OCI-LY3 (cell line): ENCODE data around the gene RNF144A.

ENCODE experiments used
- H2AFZ ChIP-seq: fragments of 200-600, 300-600 bp; shearing (Covaris generic); 2 replicates; pipeline ENCODE4 v1.6.0; 2014; ENCODE audit warnings: antibody characterized with exemption, low read depth, low read length
- H3K27ac ChIP-seq: fragments of 200-600, 300-600 bp; sonication (generic); 2 replicates; pipeline ENCODE4 v1.5.1; 2014; ENCODE audit warnings: mild to moderate bottlenecking, low read length, moderate library complexity, mixed read lengths
- H3K27me3 ChIP-seq: fragments of 200-600, 300-600 bp; sonication (generic); 2 replicates; pipeline ENCODE4 v1.6.1; 2014; ENCODE audit warnings: low read depth, low read length, mixed read lengths
- H3K36me3 ChIP-seq: fragments of 200-600, 300-600 bp; sonication (generic); replicated peaks from 2 replicates; pipeline ENCODE3; 2014; ENCODE audit warnings: low read depth, low read length, mixed read lengths
- H3K4me1 ChIP-seq: fragments of 300-600, 200-600 bp; sonication (generic); 2 replicates; pipeline ENCODE4 v1.6.1; 2014; ENCODE audit warnings: low read length, mixed read lengths
- H3K4me2 ChIP-seq: fragments of 200-600, 300-600 bp; sonication (generic); 2 replicates; pipeline ENCODE4 v1.6.1; 2014; ENCODE audit warnings: low read length, mixed read lengths
- H3K4me3 ChIP-seq: fragments of 300-600, 200-600 bp; sonication (generic); 2 replicates; pipeline ENCODE4 v1.5.1; 2014; ENCODE audit warnings: antibody characterized with exemption, mild to moderate bottlenecking, low read length, moderate library complexity
- H3K79me2 ChIP-seq: fragments of 300-600, 200-600 bp; shearing (Covaris generic); 2 replicates; pipeline ENCODE4 v1.6.1; 2014; ENCODE audit warnings: mild to moderate bottlenecking, low read length, mixed read lengths
- H3K9ac ChIP-seq: fragments of 300-600, 200-600 bp; shearing (Covaris generic); 2 replicates; pipeline ENCODE4 v1.6.0; 2014; ENCODE audit warnings: mild to moderate bottlenecking, low read length, moderate library complexity
- H3K9me3 ChIP-seq: fragments of 200-600, 300-600 bp; shearing (Covaris generic); 2 replicates; pipeline ENCODE4 v1.6.1; 2014; ENCODE audit warnings: low read length, mixed read lengths; ENCODE audit not compliant: insufficient read depth
- H4K20me1 ChIP-seq: fragments of 200-600, 300-600 bp; sonication (generic); 2 replicates; pipeline ENCODE4 v1.6.1; 2016; ENCODE audit warnings: low read length, mixed read lengths; ENCODE audit not compliant: insufficient read depth
- CTCF ChIP-seq: fragments of 200-600, 300-600 bp; sonication (generic); IDR thresholded peaks from 2 replicates; pipeline ENCODE4 v1.5.1; 2014; ENCODE audit warnings: antibody characterized with exemption, low read length, low read depth
- EZH2phosphoT487 ChIP-seq: fragments of 200-600 bp; shearing (Covaris generic); IDR thresholded peaks from 2 replicates; pipeline ENCODE4 v1.6.1; 2018; ENCODE audit warnings: antibody characterized with exemption, mixed run types, low read depth

The RNF144A gene

GRCh38 chr2:7077660-7078267 is 160.6 kb downstream of the RNF144A start:
- Histone ChIP-seq H3K79me2 (no peaks in the 10 kb centered on the region), H3K27ac (no peak overlapping the region), H3K27me3 (no peaks in the 10 kb centered on the region), H2AFZ (no peak overlapping the region), H3K4me1 (no peaks in the 10 kb centered on the region), H3K4me2 (no peak overlapping the region), H4K20me1 (no peaks in the 10 kb centered on the region), H3K36me3 (no peaks in the 10 kb centered on the region), H3K9me3 (no peaks in the 10 kb centered on the region), H3K4me3 (no peak overlapping the region), H3K9ac (no peak overlapping the region)
- TF ChIP-seq EZH2phosphoT487 (no peak), CTCF (no peak)

GRCh38 chr2:7083580-7084509 is 166.6 kb downstream of the RNF144A start:
- H3K79me2 ChIP-seq = no peaks in the 10 kb centered on the region
- H3K36me3 ChIP-seq = no peaks in the 10 kb centered on the region
- peak; percentile 80 for TF ChIP-seq CTCF
- no peak for TF ChIP-seq EZH2phosphoT487
- no peak overlapping the region for H3K9ac ChIP-seq
- peak overlapping the region; percentile 28 for H3K4me2 ChIP-seq
- no peak overlapping the region for H3K4me3 ChIP-seq
- no peak overlapping the region for H3K27ac ChIP-seq
- no peaks in the 10 kb centered on the region; the same call in 1 of the 2 replicates for H3K4me1 ChIP-seq
- H2AFZ ChIP-seq = 0 out of 2 replicates have a peak overlapping the region, but pooled peaks have one; percentile 28
- H3K9me3 ChIP-seq = no peaks in the 10 kb centered on the region
- H4K20me1 ChIP-seq = no peaks in the 10 kb centered on the region
- H3K27me3 ChIP-seq = peaks cover 26% of the 10 kb centered on the region

- Histone ChIP-seq H3K4me3 (no peak overlapping the region), H3K27ac (no peak overlapping the region), H3K9me3 (no peaks in the 10 kb centered on the region), H3K79me2 (no peaks in the 10 kb centered on the region), H3K4me1 (no peaks in the 10 kb centered on the region; the same call in 1 of the 2 replicates), H4K20me1 (no peaks in the 10 kb centered on the region), H3K36me3 (no peaks in the 10 kb centered on the region), H2AFZ (no peak overlapping the region), H3K27me3 (peaks cover 28% of the 10 kb centered on the region), H3K4me2 (no peak overlapping the region), H3K9ac (no peak overlapping the region)
- no peak for TF ChIP-seq EZH2phosphoT487
- TF ChIP-seq CTCF = no peak
Observed at GRCh38 chr2:7084601-7085000, 167.4 kb downstream of the RNF144A start.

GRCh38 chr2:7089284-7089683 is 172.1 kb downstream of the RNF144A start:
- Histone ChIP-seq H3K4me2 (no peak overlapping the region), H3K79me2 (no peaks in the 10 kb centered on the region), H3K27ac (no peak overlapping the region), H3K36me3 (no peaks in the 10 kb centered on the region), H3K27me3 (peaks cover 28% of the 10 kb centered on the region), H3K9ac (no peak overlapping the region), H2AFZ (no peak overlapping the region), H3K4me3 (no peak overlapping the region), H4K20me1 (no peaks in the 10 kb centered on the region), H3K4me1 (no peaks in the 10 kb centered on the region), H3K9me3 (no peaks in the 10 kb centered on the region)
- TF ChIP-seq CTCF (no peak), EZH2phosphoT487 (no peak)
